Mesangial cell (primary cell): Measurements from ENCODE around the gene FMN2. TPM values are rescaled to one million over a fixed set of nuclear protein-coding genes. Genes with fewer than 3 reads are reported as not detected.

Experiments used
- total RNA-seq: library from RNA; depleted of rRNA; stranded (reverse); fragments of >200 nt; gene quantifications from 2 replicates; pipeline ENCODE4 v1.2.3, GENCODE V29; 2015

FMN2 gene
- 3.3 and 3.8 TPM in 2 replicates for total RNA-seq

DNA sequence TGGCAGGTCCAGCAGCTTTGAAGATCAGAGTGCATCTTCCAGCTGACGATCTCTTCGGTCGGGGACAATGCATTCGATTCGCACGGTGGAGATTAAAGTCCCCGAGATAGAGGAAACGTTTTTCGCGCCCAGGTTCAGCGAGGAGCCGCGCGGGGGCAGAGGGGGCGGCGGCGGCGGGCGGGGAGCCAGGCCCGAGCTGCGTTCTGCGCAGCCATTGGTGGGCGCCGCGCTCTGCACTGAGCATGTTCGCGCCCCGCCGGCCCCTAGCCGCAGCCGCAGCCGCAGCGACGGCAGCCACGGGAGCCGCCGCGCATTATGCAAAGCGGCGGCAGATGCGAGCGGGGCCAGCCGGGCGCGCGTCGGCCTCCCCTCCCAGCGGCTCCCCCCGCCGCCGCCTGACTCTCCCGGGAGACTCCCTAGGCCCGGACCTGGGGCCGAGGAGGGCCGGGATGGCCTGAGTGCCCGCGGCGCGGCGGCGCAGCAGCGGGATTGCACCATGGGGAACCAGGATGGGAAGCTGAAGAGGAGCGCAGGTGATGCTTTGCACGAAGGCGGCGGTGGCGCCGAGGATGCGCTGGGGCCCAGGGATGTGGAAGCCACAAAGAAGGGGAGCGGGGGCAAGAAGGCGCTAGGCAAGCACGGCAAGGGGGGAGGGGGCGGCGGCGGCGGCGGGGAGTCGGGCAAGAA, at the start of gene FMN2:
FMN2 (plus strand) TSS at position 270 of the 687 bp plus-strand sequence; CDS start at position 497, 227 bp downstream.

